Subcutaneous abdominal adipose tissue (tissue), 5 donors: ENCODE results near the gene ADGRB2.

Experiments used
- H3K27ac ChIP-seq: one replicate; pipeline ENCODE4 v1.7.0; 2013; ENCODE audit warnings: low read depth, mild to moderate bottlenecking, inconsistent platforms, low read length, moderate library complexity
- H3K27me3 ChIP-seq, 5 donors: one replicate each; pipeline ENCODE4 v1.7.0; 2013; ENCODE audit warnings: low read length in 5 of 5, inconsistent platforms in 1 of 5; ENCODE audit not compliant: control insufficient read depth in 5 of 5, insufficient read depth in 4 of 5
- H3K36me3 ChIP-seq, 5 donors: one replicate each; pipeline ENCODE4 v1.7.0; 2013; ENCODE audit warnings: low read length in 5 of 5; ENCODE audit not compliant: control insufficient read depth in 5 of 5, insufficient read depth in 5 of 5
- H3K4me1 ChIP-seq, 5 donors: one replicate each; pipeline ENCODE4 v1.7.0; 2013; ENCODE audit warnings: low read length in 5 of 5, mild to moderate bottlenecking in 3 of 5, moderate library complexity in 1 of 5; ENCODE audit not compliant: control insufficient read depth in 5 of 5, insufficient read depth in 5 of 5
- H3K4me3 ChIP-seq, 5 donors: one replicate each; pipeline ENCODE4 v1.7.0; 2013; ENCODE audit warnings: low read length in 5 of 5, low read depth in 1 of 5
- H3K9ac ChIP-seq, 5 donors: one replicate each; pipeline ENCODE4 v1.7.0; 2013; ENCODE audit warnings: low read length in 5 of 5, mild to moderate bottlenecking in 4 of 5, moderate library complexity in 3 of 5
- H3K9me3 ChIP-seq, 5 donors: one replicate each; pipeline ENCODE4 v1.7.0; 2013; ENCODE audit warnings: low read length in 5 of 5; ENCODE audit not compliant: control insufficient read depth in 5 of 5
- donor health status: healthy.
- donor health status: healthy.
- donor health status: healthy.
- donor health status: healthy.
- donor health status: healthy.

ADGRB2 gene

DNA sequence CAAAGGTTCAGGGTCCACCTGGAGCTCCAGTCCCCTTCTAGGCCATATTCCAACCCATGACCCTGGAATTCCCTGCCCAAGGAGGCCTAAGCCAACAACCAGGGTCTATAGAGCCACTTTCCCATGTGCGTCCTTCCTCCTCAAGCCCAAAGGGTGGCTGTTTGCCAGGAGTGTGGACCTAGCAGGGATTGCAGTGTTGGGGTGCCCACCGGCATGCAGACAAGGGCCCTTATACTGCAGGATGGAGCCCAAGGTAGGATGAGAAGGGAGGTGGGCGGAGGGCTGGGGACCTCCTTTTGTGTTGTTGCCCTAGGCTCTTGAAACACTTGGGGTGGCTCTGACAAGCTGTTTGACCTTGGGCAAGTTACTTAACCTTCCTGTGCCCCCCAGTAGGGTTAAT is 19.7 kb upstream of the ADGRB2 start:
- Histone ChIP-seq H3K27me3 (peaks cover 0 to 12% (median 3%) of the 10 kb centered on the region in 5 donors), H3K4me1 (peaks cover 0 to 14% (median 10%) of the 10 kb centered on the region in 5 donors), H3K4me3 (no peak overlapping the region), H3K9ac (no peak overlapping the region), H3K9me3 (no peaks in the 10 kb centered on the region), H3K36me3 (no peaks in the 10 kb centered on the region), H3K27ac (no peak overlapping the region)

DNA sequence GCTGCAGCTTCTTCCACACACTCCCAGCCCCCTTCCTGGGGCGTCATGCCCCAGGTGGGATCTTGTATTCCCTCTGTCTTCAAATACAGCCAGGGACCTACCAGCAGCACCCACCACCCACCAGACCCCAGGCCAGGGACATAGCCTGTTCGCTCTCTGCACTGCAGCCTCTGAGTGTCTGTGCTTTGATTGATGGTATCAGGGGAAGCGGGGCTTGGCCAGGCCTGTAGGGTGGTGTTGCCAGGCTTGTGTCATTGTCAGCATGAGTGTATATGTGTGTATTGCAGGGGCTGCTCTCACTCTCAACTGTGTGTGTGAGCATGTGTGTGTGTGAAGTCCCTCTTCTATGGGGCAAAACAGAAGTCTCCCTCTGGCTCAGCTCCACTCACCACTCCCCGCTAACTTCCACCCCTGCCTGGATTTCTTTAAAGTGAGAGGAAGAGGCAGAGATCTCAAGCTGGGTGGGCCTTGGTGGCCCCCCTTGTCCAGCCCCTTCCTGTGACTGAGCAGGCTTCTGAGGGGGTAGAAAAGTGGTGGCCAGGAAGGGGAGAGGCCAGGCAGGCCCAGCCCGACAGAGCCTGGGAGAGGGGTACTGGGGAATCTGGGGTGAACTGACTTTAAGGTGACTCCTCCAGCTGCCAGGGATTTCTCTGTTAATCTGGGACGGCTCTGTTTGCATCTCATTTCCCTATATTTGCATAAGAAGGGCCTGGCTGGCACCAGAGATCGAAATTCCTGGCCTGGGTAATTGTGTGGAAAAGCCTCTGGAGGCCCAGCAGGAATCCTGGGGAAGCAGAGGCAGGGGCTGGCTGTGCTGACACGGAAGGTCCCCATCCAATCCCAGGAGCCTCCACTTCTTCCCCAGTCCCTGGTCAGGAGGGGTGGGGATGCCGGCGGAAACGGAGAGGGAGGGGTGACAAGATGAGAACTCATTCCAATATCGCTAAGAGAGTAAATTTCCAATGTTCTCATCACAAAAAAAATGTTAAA is 18.6 kb upstream of the ADGRB2 start:
- no peak overlapping the region for H3K4me3 ChIP-seq
- H3K4me1 ChIP-seq, result peaks cover 0 to 3% (median under 1%) of the 10 kb centered on the region in 5 donors
- no peaks in the 10 kb centered on the region for H3K9me3 ChIP-seq
- H3K9ac ChIP-seq, result no peak overlapping the region
- H3K27ac ChIP-seq, result no peak overlapping the region
- H3K36me3 ChIP-seq, result no peaks in the 10 kb centered on the region
- peaks cover 0 to 16% (median 5%) of the 10 kb centered on the region in 5 donors for H3K27me3 ChIP-seq

DNA sequence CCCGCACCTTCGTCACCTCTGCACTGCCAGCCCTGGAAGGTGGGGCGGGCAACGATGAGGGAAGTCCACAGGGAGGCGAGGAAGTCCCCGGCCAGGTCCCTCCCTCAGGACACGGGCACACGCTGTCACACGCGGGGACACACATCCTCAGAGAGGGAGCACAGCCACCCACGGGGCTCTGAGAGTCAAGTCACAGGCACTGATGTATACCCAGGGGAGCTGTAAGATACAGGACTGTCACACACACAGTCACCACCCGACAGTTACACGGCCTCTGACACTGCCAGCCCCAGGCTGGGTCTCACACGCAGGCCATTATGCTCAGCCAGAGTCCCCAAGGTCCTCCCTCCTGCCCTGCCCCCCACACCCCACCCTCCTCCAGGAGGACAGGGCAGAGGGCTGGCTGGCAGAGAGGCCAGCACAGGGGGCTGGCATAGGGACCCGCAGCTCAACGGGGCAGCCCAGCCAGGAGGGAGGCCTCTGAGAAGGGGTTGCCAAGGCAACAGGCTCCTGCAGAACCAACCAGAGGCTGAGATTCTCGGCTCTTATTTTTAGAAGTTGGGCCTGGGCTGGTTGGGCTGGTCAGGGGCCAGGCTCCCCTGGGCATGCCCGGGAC is 17.7 kb upstream of the ADGRB2 start:
- Histone ChIP-seq H3K9ac (no peak overlapping the region), H3K9me3 (no peaks in the 10 kb centered on the region), H3K36me3 (no peaks in the 10 kb centered on the region), H3K27me3 (peaks cover 0 to 18% (median 6%) of the 10 kb centered on the region in 5 donors), H3K4me3 (no peak overlapping the region), H3K4me1 (peaks cover 0 to 2% (median 0%) of the 10 kb centered on the region in 5 donors), H3K27ac (no peak overlapping the region)

GRCh38 chr1:31781138-31781755 is 17.1 kb upstream of the ADGRB2 start:
- Histone ChIP-seq H3K27ac (no peak overlapping the region), H3K27me3 (peaks cover 0 to 23% (median 12%) of the 10 kb centered on the region in 5 donors), H3K4me3 (no peak overlapping the region), H3K9me3 (no peaks in the 10 kb centered on the region), H3K36me3 (no peaks in the 10 kb centered on the region), H3K9ac (no peak overlapping the region), H3K4me1 (peaks cover 0 to 2% (median 0%) of the 10 kb centered on the region in 5 donors)

GRCh38 chr1:31780632-31781031 is 16.5 kb upstream of the ADGRB2 start:
- H3K4me3 ChIP-seq, result no peak overlapping the region
- no peaks in the 10 kb centered on the region for H3K9me3 ChIP-seq
- H3K27me3 ChIP-seq, result peaks cover 0 to 28% (median 12%) of the 10 kb centered on the region in 5 donors
- H3K36me3 ChIP-seq, result no peaks in the 10 kb centered on the region
- H3K4me1 ChIP-seq, result peaks cover 0 to 2% (median 0%) of the 10 kb centered on the region in 5 donors
- no peak overlapping the region for H3K9ac ChIP-seq
- H3K27ac ChIP-seq, result no peak overlapping the region

- Histone ChIP-seq H3K9ac (no peak overlapping the region), H3K27ac (no peak overlapping the region), H3K27me3 (peaks cover 1 to 36% (median 20%) of the 10 kb centered on the region in 5 donors), H3K4me3 (no peak overlapping the region), H3K4me1 (peaks cover 0 to 2% (median 0%) of the 10 kb centered on the region in 5 donors), H3K36me3 (no peaks in the 10 kb centered on the region), H3K9me3 (no peaks in the 10 kb centered on the region)
Observed at GRCh38 chr1:31779687-31780086, 15.5 kb upstream of the ADGRB2 start.

- Histone ChIP-seq H3K9ac (no peak overlapping the region), H3K27me3 (peaks cover 3 to 43% (median 27%) of the 10 kb centered on the region in 5 donors), H3K27ac (no peak overlapping the region), H3K4me3 (no peak overlapping the region), H3K9me3 (no peaks in the 10 kb centered on the region), H3K4me1 (peaks cover 0 to 2% (median 0%) of the 10 kb centered on the region in 5 donors), H3K36me3 (no peaks in the 10 kb centered on the region)
Observed at GRCh38 chr1:31778763-31779488, 14.8 kb upstream of the ADGRB2 start.

DNA sequence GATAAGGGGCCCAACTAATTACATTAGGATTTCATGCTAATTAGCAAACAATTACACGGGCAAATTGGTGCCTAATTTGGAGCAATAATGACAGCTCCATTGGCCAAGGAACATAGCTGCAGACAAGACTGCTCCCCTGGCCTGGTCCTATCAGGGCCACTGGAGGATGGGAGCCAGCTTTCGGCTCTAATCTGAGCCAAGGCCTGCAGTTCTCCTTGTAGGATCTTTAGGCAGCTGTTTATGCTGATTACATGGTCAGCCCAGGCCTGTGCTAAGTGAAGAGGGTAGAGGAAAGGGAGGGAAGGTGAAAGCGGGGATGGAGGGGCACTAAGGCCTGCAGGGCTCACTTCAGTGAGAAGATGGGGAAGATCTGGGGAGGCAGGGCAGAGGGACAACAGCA is 12.4 kb upstream of the ADGRB2 start:
- H3K36me3 ChIP-seq, result no peaks in the 10 kb centered on the region
- peaks cover 18 to 65% (median 45%) of the 10 kb centered on the region in 5 donors for H3K27me3 ChIP-seq
- H3K27ac ChIP-seq, result no peak overlapping the region
- H3K4me1 ChIP-seq, result peaks cover 2 to 17% (median 12%) of the 10 kb centered on the region in 5 donors
- H3K9ac ChIP-seq, result no peak overlapping the region
- no peak overlapping the region for H3K4me3 ChIP-seq
- H3K9me3 ChIP-seq, result no peaks in the 10 kb centered on the region

DNA sequence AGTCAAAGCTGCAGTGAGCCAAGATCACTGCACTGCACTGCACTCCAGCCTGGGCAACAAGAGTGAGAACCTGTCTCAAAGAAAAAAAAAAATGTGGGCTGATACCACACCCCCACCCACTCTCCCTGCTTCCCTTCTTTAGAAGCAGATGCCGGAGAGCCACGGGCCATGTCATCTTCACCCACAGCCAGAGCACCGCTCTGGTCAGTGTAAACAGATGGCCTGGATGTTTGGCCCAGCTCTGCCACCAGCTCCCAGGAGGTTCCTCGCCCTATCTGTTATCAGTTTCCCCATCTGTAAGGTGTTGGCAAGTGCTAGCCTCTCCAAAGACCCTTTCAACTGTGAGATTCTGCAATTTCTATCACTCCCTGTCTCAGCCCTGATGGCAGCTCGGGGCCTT is 11.9 kb upstream of the ADGRB2 start:
- Histone ChIP-seq H3K36me3 (no peaks in the 10 kb centered on the region), H3K4me3 (no peak overlapping the region), H3K9me3 (no peaks in the 10 kb centered on the region), H3K4me1 (peaks cover 2 to 17% (median 12%) of the 10 kb centered on the region in 5 donors), H3K27me3 (peaks cover 18 to 65% (median 47%) of the 10 kb centered on the region in 5 donors), H3K27ac (no peak overlapping the region), H3K9ac (no peak overlapping the region)
